WERI-Rb-1 (cell line): ENCODE measurements around the gene EBF4.

Experiments
- DNase-seq: peaks from one replicate; pipeline ENCODE4 v3.0.0-alpha.2; 2020
- H3K27ac ChIP-seq: fragments of 250-450 bp; sonication (Bioruptor Pico); 2 replicates; pipeline ENCODE4 v1.5.1; 2020; ENCODE audit warnings: mild to moderate bottlenecking, moderate library complexity
- H3K27me3 ChIP-seq: fragments of 250-450 bp; sonication (Bioruptor Pico); 2 replicates; pipeline ENCODE4 v1.5.1; 2021; ENCODE audit warnings: mild to moderate bottlenecking, low read depth, moderate library complexity; ENCODE audit not compliant: insufficient read depth, severe bottlenecking
- H3K36me3 ChIP-seq: fragments of 250-450 bp; sonication (Bioruptor Pico); 2 replicates; pipeline ENCODE4 v1.5.1; 2020; ENCODE audit warnings: mild to moderate bottlenecking, moderate library complexity
- H3K4me3 ChIP-seq: 2 replicates; pipeline ENCODE4 v1.5.1; 2011; ENCODE audit warnings: low read depth, mild to moderate bottlenecking, control low read depth, low read length
- H3K9me3 ChIP-seq: fragments of 250-450 bp; sonication (Bioruptor Pico); 2 replicates; pipeline ENCODE4 v1.5.1; 2021; ENCODE audit warnings: mild to moderate bottlenecking, moderate library complexity; ENCODE audit not compliant: severe bottlenecking
- CTCF ChIP-seq: IDR thresholded peaks from 2 replicates; pipeline ENCODE4 v1.5.1; 2011; ENCODE audit warnings: low read depth, mild to moderate bottlenecking, control low read depth, inconsistent platforms, low read length

Gene EBF4

GRCh38 chr20:2740702-2741101, 48.1 kb downstream of the EBF4 start:
- no peak overlapping the region for H3K4me3 ChIP-seq
- no peaks in the 10 kb centered on the region for H3K27me3 ChIP-seq
- TF ChIP-seq CTCF: no peak

GRCh38 chr20:2741463-2741862, 48.9 kb downstream of the EBF4 start:
- no peak overlapping the region for H3K4me3 ChIP-seq
- DNase-seq: no peak

More at GRCh38 chr20:2740702-2741101, 48.1 kb downstream of the EBF4 start:
- Histone ChIP-seq H3K36me3 (no peaks in the 10 kb centered on the region), H3K27ac (no peak overlapping the region), H3K9me3 (no peaks in the 10 kb centered on the region)
- no peak for DNase-seq

GRCh38 chr20:2741881-2742280, 49.3 kb downstream of the EBF4 start:
- Histone ChIP-seq H3K27me3 (no peaks in the 10 kb centered on the region), H3K4me3 (no peak overlapping the region), H3K9me3 (no peaks in the 10 kb centered on the region), H3K36me3 (no peaks in the 10 kb centered on the region), H3K27ac (no peak overlapping the region)
- TF ChIP-seq CTCF: no peak
- DNase-seq: no peak

More at GRCh38 chr20:2741463-2741862, 48.9 kb downstream of the EBF4 start:
- H3K27ac ChIP-seq: no peak overlapping the region
- H3K36me3 ChIP-seq: no peaks in the 10 kb centered on the region
- TF ChIP-seq CTCF: no peak
- no peaks in the 10 kb centered on the region for H3K9me3 ChIP-seq
- H3K27me3 ChIP-seq: no peaks in the 10 kb centered on the region

GRCh38 chr20:2742431-2742830, 49.9 kb downstream of the EBF4 start:
- TF ChIP-seq CTCF: no peak
- Histone ChIP-seq H3K27me3 (no peaks in the 10 kb centered on the region), H3K4me3 (no peak overlapping the region)

GRCh38 chr20:2742934-2743559, 50.5 kb downstream of the EBF4 start:
- Histone ChIP-seq H3K4me3 (no peak overlapping the region), H3K9me3 (no peaks in the 10 kb centered on the region), H3K27me3 (no peaks in the 10 kb centered on the region), H3K36me3 (no peaks in the 10 kb centered on the region), H3K27ac (no peak overlapping the region)
- TF ChIP-seq CTCF: peak; percentile 95
- peak; percentile 73 for DNase-seq

More at GRCh38 chr20:2742431-2742830, 49.9 kb downstream of the EBF4 start:
- DNase-seq: no peak
- Histone ChIP-seq H3K9me3 (no peaks in the 10 kb centered on the region), H3K27ac (no peak overlapping the region), H3K36me3 (no peaks in the 10 kb centered on the region)
